B cell (primary cell): ENCODE results near the gene STUM.

Experiments
- EZH2 ChIP-seq: IDR thresholded peaks from 2 replicates; pipeline ENCODE4 v1.6.1; 2012; ENCODE audit warnings: borderline replicate concordance, low read depth, mild to moderate bottlenecking, moderate library complexity, low read length; ENCODE audit not compliant: insufficient read depth, poor library complexity, severe bottlenecking
- TF ChIP-seq, protein P1 (sequence below): fragments of 200-600 bp; IDR thresholded peaks from one replicate; pipeline ENCODE4 v1.8.0; 2022; ENCODE audit warnings: antibody characterized with exemption, mild to moderate bottlenecking

GRCh38 chr1:226546926-226547325, 1.6 kb upstream of the STUM start:
- TF ChIP-seq, protein P1, sequence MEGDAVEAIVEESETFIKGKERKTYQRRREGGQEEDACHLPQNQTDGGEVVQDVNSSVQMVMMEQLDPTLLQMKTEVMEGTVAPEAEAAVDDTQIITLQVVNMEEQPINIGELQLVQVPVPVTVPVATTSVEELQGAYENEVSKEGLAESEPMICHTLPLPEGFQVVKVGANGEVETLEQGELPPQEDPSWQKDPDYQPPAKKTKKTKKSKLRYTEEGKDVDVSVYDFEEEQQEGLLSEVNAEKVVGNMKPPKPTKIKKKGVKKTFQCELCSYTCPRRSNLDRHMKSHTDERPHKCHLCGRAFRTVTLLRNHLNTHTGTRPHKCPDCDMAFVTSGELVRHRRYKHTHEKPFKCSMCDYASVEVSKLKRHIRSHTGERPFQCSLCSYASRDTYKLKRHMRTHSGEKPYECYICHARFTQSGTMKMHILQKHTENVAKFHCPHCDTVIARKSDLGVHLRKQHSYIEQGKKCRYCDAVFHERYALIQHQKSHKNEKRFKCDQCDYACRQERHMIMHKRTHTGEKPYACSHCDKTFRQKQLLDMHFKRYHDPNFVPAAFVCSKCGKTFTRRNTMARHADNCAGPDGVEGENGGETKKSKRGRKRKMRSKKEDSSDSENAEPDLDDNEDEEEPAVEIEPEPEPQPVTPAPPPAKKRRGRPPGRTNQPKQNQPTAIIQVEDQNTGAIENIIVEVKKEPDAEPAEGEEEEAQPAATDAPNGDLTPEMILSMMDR: no peak
- no peak for TF ChIP-seq EZH2
